GM06990 (cell line): ENCODE measurements around the gene RGS12.

ENCODE experiments used
- DNase-seq: peaks from one replicate; pipeline ENCODE4 v3.0.0-alpha.2; 2011; ENCODE audit not compliant: insufficient read length; ENCODE audit errors: extremely low read depth
- H3K27me3 ChIP-seq: replicated peaks from 2 replicates; pipeline ENCODE4 v1.6.0; 2011; ENCODE audit warnings: low read length; ENCODE audit not compliant: control insufficient read depth, insufficient read depth
- H3K36me3 ChIP-seq: 2 replicates; pipeline ENCODE4 v1.5.1; 2011; ENCODE audit warnings: low read length; ENCODE audit not compliant: control insufficient read depth, insufficient read depth
- H3K4me3 ChIP-seq: replicated peaks from 2 replicates; pipeline ENCODE4 v1.5.1; 2011; ENCODE audit warnings: low read depth, mild to moderate bottlenecking, control low read depth, low read length
- TF ChIP-seq, protein P1 (sequence below): IDR thresholded peaks from 2 replicates; pipeline ENCODE4 v1.5.1; 2011; ENCODE audit warnings: low read length, control low read depth, mild to moderate bottlenecking, inconsistent platforms; ENCODE audit not compliant: insufficient read depth, poor library complexity, severe bottlenecking

RGS12 gene

DNA sequence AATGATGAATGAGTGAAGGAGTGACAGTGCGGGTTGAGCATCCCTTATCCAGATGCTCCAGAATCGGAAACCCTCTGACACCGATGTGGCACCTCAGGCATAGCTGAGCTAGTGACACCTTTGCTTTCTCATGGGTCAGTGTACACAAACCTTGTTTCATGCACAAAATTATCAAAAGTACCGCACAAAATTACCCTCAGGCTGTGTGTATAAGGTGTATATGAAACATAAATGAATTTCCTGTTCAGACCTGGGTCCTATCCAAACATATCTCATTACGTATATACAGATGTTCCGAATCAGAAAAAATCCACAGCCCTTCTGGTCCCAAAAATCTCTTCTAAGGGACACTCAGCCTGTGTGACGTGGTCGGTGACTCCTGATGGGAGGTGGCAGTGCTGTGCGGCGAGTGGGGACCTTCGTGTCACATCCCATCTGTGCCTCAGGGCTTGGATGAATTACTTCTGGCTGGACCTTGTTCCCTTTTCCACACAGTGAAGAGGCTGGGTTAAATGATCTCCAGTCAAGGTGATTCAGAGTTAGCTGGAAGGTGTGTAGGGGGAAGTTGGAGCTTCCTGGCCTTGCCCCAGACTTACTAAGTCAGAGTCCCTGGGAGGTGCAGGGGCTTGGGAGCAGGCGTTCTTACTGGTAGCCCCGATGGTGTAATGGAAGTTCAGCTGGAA is 18.8 kb downstream of the RGS12 start:
- TF ChIP-seq, protein P1, sequence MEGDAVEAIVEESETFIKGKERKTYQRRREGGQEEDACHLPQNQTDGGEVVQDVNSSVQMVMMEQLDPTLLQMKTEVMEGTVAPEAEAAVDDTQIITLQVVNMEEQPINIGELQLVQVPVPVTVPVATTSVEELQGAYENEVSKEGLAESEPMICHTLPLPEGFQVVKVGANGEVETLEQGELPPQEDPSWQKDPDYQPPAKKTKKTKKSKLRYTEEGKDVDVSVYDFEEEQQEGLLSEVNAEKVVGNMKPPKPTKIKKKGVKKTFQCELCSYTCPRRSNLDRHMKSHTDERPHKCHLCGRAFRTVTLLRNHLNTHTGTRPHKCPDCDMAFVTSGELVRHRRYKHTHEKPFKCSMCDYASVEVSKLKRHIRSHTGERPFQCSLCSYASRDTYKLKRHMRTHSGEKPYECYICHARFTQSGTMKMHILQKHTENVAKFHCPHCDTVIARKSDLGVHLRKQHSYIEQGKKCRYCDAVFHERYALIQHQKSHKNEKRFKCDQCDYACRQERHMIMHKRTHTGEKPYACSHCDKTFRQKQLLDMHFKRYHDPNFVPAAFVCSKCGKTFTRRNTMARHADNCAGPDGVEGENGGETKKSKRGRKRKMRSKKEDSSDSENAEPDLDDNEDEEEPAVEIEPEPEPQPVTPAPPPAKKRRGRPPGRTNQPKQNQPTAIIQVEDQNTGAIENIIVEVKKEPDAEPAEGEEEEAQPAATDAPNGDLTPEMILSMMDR: no peak
- Histone ChIP-seq H3K27me3 (peaks cover 2% of the 10 kb centered on the region; the same call in 1 of the 2 replicates), H3K36me3 (no peaks in the 10 kb centered on the region), H3K4me3 (no peak overlapping the region)
- DNase-seq: no peak

DNA sequence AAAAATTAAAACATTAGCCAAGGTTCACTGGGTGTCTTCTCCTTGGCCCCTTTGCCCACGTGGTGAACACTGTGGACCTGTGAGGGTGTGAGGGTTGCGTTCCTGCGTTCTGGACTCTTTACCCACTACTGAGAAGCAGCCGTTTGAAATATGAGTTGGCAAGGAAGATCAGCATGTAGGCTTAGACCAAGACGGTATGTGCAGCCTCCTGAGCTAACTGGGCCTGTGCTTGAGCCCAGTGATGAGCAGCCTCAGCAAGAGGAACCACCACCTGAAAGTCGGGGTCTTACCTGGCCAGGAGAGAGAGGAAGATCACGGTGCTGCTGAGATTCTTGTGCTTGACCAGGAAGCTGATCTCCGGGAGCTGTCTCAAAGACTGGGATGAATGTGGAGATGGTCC is 19.5 kb downstream of the RGS12 start:
- DNase-seq: no peak
- Histone ChIP-seq H3K4me3 (no peak overlapping the region), H3K27me3 (peaks cover 2% of the 10 kb centered on the region; the same call in 1 of the 2 replicates), H3K36me3 (no peaks in the 10 kb centered on the region)
- TF ChIP-seq, protein P1: no peak

DNA sequence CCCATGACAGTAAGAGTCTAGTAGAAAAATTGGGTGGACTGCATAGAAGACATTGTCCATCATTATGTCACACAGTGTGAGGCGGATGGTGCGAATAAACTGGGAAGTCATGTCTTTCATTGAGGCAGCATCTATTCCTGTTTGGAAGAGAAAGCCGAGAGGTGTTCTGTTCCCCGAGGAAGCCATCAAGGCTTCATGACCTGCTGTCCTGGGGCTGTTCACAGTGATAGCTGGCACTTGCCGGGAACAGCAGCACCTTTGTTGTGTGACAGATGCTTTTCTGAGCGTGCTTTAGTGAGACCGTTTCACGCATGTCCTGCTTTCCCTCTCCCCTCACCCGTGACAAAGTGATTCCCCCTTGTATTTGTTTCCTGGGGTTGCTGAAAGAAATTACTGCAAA is 20.3 kb downstream of the RGS12 start:
- Histone ChIP-seq H3K27me3 (peaks cover 2% of the 10 kb centered on the region; the same call in 1 of the 2 replicates), H3K36me3 (no peaks in the 10 kb centered on the region), H3K4me3 (no peak overlapping the region)
- DNase-seq: no peak
- TF ChIP-seq, protein P1: no peak

DNA sequence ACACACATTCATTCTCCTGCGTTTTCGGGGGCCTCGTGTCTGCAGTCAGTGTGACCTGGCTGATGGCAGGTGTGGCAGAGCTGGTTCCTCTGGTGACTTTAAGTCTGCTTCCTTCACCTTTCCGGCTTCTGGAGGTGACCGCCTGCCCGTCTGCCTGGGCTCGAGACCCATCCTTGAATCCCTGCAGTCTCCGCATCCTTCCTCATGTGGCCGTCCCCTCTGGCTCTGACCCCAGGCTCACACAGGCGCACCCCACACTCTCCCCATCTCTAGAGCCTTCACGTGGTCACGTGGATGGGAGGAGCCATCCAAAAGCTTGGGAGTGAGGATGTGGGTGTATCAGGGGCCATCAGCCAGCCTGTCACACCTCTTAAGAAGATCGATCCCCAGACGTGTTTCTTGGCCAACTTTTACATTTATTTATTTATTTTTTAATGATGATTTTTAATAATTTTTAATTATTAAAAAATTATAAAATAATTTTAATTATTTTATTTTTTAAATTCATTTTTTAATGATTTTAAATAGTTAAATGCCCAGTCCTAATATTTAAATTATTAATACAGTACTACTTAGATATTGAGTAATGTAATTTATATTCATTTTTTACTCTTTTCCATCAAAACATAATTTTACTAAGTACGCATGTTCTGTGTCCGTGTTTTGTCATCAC is 20.9 kb downstream of the RGS12 start:
- TF ChIP-seq, protein P1: no peak
- Histone ChIP-seq H3K36me3 (no peaks in the 10 kb centered on the region), H3K4me3 (no peak overlapping the region), H3K27me3 (peaks cover 2% of the 10 kb centered on the region; the same call in 1 of the 2 replicates)
- DNase-seq: no peak

DNA sequence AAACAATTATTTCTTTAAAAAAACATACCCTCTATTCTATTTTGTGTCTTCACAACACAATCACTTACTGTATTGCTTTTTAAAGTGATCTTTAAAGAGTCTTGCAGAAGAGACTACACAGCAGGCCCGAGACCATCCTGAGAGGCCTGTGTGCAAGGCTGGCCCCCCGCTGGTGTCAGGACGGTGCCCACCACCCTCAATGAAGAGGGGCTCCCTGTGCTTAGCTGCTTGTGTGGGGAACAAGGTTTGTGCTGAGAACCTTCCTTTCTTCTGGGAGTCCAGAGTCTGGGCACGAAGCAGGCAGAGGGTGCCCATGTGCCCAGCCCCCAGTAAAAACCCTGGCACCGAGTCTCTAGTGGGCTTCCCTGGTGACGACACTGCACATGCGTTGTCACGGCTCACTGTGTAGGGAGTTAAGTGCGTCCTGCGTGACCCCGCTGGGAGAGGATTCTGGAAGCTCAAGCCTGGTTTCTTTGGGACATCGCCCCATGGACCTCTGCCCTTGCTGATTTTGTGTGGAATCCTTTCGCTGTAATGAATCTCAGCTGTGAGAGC is 22.0 kb downstream of the RGS12 start:
- TF ChIP-seq, protein P1: no peak
- DNase-seq: no peak
- no peaks in the 10 kb centered on the region for H3K36me3 ChIP-seq
- peaks cover 2% of the 10 kb centered on the region; the same call in 1 of the 2 replicates for H3K27me3 ChIP-seq
- H3K4me3 ChIP-seq: no peak overlapping the region
